C4-2B (cell line): ENCODE results near the gene SCYGR1.
"Not testable (repeated sequence)": the region's sequence is repeated elsewhere in the genome, so short reads cannot be mapped to it uniquely, and the experiment has no call there.

ENCODE experiments used
- ZFX ChIP-seq: fragments of 450-650 bp; IDR thresholded peaks from 2 replicates; pipeline ENCODE4 v1.6.1; 2017
- TF ChIP-seq, protein P1 (sequence below): fragments of 450-650 bp; conservative IDR thresholded peaks from 2 replicates; pipeline ENCODE4 v1.5.1; 2017; ENCODE audit warnings: mild to moderate bottlenecking

DNA sequence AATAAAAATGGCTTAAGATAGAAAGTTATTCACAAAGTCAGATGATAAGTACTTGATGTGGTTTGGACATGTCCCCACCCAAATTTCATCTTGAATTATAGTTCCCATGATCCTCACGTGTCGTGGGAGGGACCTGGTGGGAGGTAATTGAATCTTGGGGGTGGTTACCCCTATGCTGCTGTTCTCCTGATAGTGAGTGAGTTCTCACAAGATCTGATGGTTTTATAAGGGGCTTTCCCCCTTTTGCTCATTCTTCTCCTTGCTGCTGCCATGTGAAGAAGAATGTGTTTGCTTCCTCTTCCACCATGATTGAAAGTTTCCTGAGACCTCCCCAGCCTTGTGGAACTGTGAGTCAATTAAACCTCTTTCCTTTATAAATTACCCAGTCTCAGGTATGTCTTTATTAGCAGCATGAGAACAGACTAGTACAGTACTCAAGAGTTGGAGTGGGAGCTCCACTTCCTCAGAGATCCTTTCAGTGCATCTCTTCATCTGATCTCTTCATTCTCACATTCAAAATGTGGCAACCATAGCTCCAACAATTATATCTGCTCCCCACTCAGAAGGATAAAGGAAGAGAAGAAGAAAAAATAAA is 5.4 kb downstream of the SCYGR1 start:
- TF ChIP-seq, protein P1, sequence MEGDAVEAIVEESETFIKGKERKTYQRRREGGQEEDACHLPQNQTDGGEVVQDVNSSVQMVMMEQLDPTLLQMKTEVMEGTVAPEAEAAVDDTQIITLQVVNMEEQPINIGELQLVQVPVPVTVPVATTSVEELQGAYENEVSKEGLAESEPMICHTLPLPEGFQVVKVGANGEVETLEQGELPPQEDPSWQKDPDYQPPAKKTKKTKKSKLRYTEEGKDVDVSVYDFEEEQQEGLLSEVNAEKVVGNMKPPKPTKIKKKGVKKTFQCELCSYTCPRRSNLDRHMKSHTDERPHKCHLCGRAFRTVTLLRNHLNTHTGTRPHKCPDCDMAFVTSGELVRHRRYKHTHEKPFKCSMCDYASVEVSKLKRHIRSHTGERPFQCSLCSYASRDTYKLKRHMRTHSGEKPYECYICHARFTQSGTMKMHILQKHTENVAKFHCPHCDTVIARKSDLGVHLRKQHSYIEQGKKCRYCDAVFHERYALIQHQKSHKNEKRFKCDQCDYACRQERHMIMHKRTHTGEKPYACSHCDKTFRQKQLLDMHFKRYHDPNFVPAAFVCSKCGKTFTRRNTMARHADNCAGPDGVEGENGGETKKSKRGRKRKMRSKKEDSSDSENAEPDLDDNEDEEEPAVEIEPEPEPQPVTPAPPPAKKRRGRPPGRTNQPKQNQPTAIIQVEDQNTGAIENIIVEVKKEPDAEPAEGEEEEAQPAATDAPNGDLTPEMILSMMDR = not testable (repeated sequence)
- TF ChIP-seq ZFX = not testable (repeated sequence)
